Calu3 (cell line): ENCODE results near the gene ARL6IP1. TPM values are rescaled to one million over a fixed set of nuclear protein-coding genes. Genes with fewer than 3 reads are reported as not detected.

Source experiments
- BruUV-seq: library from RNA; stranded (reverse); fragments of 400-500 nt; replicated peaks from 2 replicates; lab custom pipeline; 2021; lab: Mats Ljungman, UMichigan
- CTCF ChIA-PET: fragments of 300-600 bp; sonication (Branson Sonifier 250); formaldehyde crosslinking; loops from one replicate; lab custom pipeline; 2022; ENCODE audit warnings: antibody characterized with exemption; lab: Charles Lee
- DNase-seq: peaks from one replicate; pipeline ENCODE4 v3.0.0; 2022
- H3K27ac Mint-ChIP-seq: one replicate; pipeline ENCODE4 v1.8.0; 2022; ENCODE audit warnings: mixed read lengths; ENCODE audit not compliant: unreplicated experiment
- H3K27me3 Mint-ChIP-seq: one replicate; pipeline ENCODE4 v1.8.0; 2022; ENCODE audit warnings: mixed read lengths; ENCODE audit not compliant: unreplicated experiment
- H3K36me3 Mint-ChIP-seq: one replicate; pipeline ENCODE4 v1.8.0; 2022; ENCODE audit warnings: mild to moderate bottlenecking, moderate library complexity, mixed read lengths; ENCODE audit not compliant: insufficient read depth, unreplicated experiment
- H3K4me1 Mint-ChIP-seq: one replicate; pipeline ENCODE4 v1.8.0; 2022; ENCODE audit warnings: mild to moderate bottlenecking, low read depth, mixed read lengths; ENCODE audit not compliant: unreplicated experiment
- H3K4me3 Mint-ChIP-seq: one replicate; pipeline ENCODE4 v1.8.0; 2022; ENCODE audit warnings: mild to moderate bottlenecking, low read depth, moderate library complexity, mixed read lengths; ENCODE audit not compliant: unreplicated experiment
- H3K9me3 Mint-ChIP-seq: one replicate; pipeline ENCODE4 v1.8.0; 2022; ENCODE audit warnings: low read depth, mixed read lengths; ENCODE audit not compliant: unreplicated experiment
- intact Hi-C: fragments of 100-400 bp; cut with micrococcal nuclease; formaldehyde crosslinking; loops from one replicate; pipeline ENCODE4 v1.10.0; 2022; ENCODE audit not compliant: unreplicated experiment
- total RNA-seq: library from RNA; stranded (reverse); gene quantifications from 2 replicates; pipeline ENCODE4 v1.2.3, GENCODE V29; 2022
- TF ChIP-seq, protein P1 (sequence below): fragments of 200-600 bp; IDR thresholded peaks from one replicate; pipeline ENCODE4 v1.8.0; 2022; ENCODE audit warnings: antibody characterized with exemption; ENCODE audit not compliant: unreplicated experiment

The ARL6IP1 gene
- total RNA-seq, 1 experiment from 2014 or later = 296 TPM

DNA sequence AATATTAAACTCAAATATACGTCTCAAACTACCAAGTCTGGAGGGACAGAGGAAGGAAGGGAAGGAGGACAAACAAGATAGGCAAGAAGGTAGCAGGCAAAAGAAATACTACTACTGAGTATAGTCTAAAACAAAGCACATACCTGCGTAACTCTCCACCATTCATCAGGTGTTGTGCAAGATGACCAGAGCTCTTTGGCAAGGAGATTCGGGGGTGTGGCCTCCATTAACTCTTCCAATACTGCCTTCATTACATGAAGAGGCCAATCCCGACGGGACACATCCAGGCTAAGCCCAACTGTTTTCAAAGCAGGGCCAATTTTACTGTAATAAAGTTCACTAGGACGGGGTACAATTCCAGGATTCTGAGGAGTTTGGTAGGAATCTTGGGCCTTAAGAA is 38.2 kb upstream of the ARL6IP1 start:
- Mint-ChIP-seq H3K4me1 (no peaks in the 10 kb centered on the region), H3K4me3 (no peak overlapping the region), H3K36me3 (peaks cover 71% of the 10 kb centered on the region), H3K27me3 (no peaks in the 10 kb centered on the region), H3K9me3 (no peaks in the 10 kb centered on the region), H3K27ac (peak overlapping the region; percentile 20)
- BruUV-seq = no TSS peak
- intact Hi-C loops = no loop called here
- TF ChIP-seq, protein P1, sequence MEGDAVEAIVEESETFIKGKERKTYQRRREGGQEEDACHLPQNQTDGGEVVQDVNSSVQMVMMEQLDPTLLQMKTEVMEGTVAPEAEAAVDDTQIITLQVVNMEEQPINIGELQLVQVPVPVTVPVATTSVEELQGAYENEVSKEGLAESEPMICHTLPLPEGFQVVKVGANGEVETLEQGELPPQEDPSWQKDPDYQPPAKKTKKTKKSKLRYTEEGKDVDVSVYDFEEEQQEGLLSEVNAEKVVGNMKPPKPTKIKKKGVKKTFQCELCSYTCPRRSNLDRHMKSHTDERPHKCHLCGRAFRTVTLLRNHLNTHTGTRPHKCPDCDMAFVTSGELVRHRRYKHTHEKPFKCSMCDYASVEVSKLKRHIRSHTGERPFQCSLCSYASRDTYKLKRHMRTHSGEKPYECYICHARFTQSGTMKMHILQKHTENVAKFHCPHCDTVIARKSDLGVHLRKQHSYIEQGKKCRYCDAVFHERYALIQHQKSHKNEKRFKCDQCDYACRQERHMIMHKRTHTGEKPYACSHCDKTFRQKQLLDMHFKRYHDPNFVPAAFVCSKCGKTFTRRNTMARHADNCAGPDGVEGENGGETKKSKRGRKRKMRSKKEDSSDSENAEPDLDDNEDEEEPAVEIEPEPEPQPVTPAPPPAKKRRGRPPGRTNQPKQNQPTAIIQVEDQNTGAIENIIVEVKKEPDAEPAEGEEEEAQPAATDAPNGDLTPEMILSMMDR = no peak
- DNase-seq = no peak
- CTCF ChIA-PET = no interaction called here

DNA sequence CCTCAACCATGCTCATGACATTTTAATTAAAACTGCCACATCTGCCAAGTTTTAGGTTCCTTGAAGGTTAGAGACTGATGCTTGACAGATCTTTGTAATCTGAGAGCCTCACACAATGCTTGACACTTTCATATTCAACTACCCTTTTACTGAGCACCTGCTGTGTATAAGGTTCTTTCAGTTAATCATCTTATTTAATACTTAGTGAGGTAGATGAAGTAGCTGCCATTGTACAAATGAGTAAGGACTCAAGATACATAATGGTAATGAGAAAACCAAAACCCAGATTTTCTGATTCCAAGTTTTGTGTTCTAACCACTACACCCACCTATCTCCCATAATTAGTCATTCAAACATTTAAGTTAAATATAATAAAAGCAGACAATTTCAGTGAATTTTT is 35.4 kb upstream of the ARL6IP1 start:
- CTCF ChIA-PET = interaction anchor here (1.0 kb wide), 1 partner anchor 8 kb away, joined by 3 read pairs; no protein-coding TSS in a partner anchor
- no peak overlapping the region for H3K4me3 Mint-ChIP-seq
- no peak for DNase-seq
- no peaks in the 10 kb centered on the region for H3K9me3 Mint-ChIP-seq
- intact Hi-C loops = no loop called here
- TF ChIP-seq, protein P1 = no peak
- no TSS peak for BruUV-seq
- peaks cover 75% of the 10 kb centered on the region for H3K36me3 Mint-ChIP-seq
- no peaks in the 10 kb centered on the region for H3K27me3 Mint-ChIP-seq
- H3K27ac Mint-ChIP-seq = no peak overlapping the region
- H3K4me1 Mint-ChIP-seq = no peaks in the 10 kb centered on the region

- CTCF ChIA-PET = no interaction called here
- H3K4me3 Mint-ChIP-seq = no peak overlapping the region
- no peaks in the 10 kb centered on the region for H3K27me3 Mint-ChIP-seq
- no peak overlapping the region for H3K27ac Mint-ChIP-seq
- TF ChIP-seq, protein P1 = no peak
- DNase-seq = no peak
- intact Hi-C loops = no loop called here
- H3K36me3 Mint-ChIP-seq = peaks cover 72% of the 10 kb centered on the region
- no TSS peak for BruUV-seq
- H3K9me3 Mint-ChIP-seq = no peaks in the 10 kb centered on the region
- H3K4me1 Mint-ChIP-seq = no peaks in the 10 kb centered on the region
Observed at GRCh38 chr16:18834864-18835263, 33.5 kb upstream of the ARL6IP1 start.

DNA sequence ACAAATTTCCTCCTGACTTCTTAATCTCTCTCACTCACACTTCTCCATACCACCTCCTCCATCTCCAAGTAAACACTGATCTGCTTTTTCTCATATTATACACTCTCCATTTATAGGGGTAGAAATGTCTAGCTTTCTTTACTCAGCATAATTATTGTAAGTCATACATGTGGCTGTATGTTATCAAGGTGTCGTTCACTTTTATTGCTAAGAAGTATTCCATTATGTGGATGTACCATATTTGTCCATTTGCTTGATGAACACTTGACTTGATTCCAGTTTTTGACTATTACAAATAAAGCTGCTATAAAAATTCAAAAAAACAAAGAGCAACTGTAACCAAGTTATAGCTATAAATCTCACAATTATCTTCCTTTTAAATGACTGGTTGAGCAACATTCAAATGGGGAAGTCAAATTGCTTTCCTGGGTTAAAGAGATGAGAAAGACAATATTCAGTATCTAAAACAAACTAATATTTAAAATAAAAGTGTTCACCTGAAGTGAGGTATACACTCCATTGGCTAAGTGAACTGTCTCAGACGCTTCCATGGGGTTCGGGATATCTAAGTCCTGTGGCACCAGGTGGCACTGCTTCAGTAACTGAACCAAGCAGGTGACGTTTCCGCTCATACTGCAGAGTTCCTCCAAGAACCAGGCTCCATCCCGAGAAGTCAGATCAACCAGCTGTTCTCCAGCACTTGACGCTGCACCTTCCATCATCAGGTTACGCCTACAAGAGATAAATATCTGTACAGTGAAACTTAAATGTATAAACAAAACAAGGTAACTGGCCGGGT is 32.6 kb upstream of the ARL6IP1 start:
- CTCF ChIA-PET = interaction anchor here (1.0 kb wide), 1 partner anchor 30 kb away, joined by 3 read pairs; no protein-coding TSS in a partner anchor
- BruUV-seq = no TSS peak
- H3K4me1 Mint-ChIP-seq = no peaks in the 10 kb centered on the region
- H3K27me3 Mint-ChIP-seq = no peaks in the 10 kb centered on the region
- DNase-seq = no peak
- no peak overlapping the region for H3K4me3 Mint-ChIP-seq
- intact Hi-C loops = no loop called here
- TF ChIP-seq, protein P1 = no peak
- H3K9me3 Mint-ChIP-seq = no peaks in the 10 kb centered on the region
- H3K27ac Mint-ChIP-seq = no peak overlapping the region
- H3K36me3 Mint-ChIP-seq = peaks cover 73% of the 10 kb centered on the region
